SU-DHL-6 (cell line): ENCODE measurements around the gene NME1.

Source experiments
- CTCF ChIP-seq: fragments of 200-600 bp; sonication (generic); IDR thresholded peaks from one replicate; pipeline ENCODE4 v1.5.1; 2017; ENCODE audit warnings: antibody characterized with exemption, mild to moderate bottlenecking, low read length, moderate library complexity; ENCODE audit not compliant: insufficient read depth, poor library complexity, severe bottlenecking
- EZH2phosphoT487 ChIP-seq: fragments of 200-600 bp; sonication (generic), shearing (Covaris generic); conservative IDR thresholded peaks from 2 replicates; pipeline ENCODE4 v1.6.1; 2018; ENCODE audit warnings: mild to moderate bottlenecking, antibody characterized with exemption, low read length, moderate library complexity, mixed read lengths

GRCh38 chr17:51133365-51133764 is 20.0 kb upstream of the NME1 start:
- TF ChIP-seq CTCF (no peak), EZH2phosphoT487 (no peak)
